ENCODE measurements around the gene C1QTNF6.

C1QTNF6 gene

GRCh38 chr22:37146507-37147180 is 41.4 kb downstream of the C1QTNF6 start:
- FAIRE-seq = no peak

GRCh38 chr22:37146051-37146385 is 42.0 kb downstream of the C1QTNF6 start:
- FAIRE-seq = no peak

More at GRCh38 chr22:37146507-37147180, 41.4 kb downstream of the C1QTNF6 start:
- DNase-seq (ENCODE audit: insufficient read length, low spot score) = no peak

GRCh38 chr22:37145180-37146050 is 42.6 kb downstream of the C1QTNF6 start:
- FAIRE-seq (no peak), DNase-seq (ENCODE audit: insufficient read length, low spot score) (no peak)

More at GRCh38 chr22:37146051-37146385, 42.0 kb downstream of the C1QTNF6 start:
- no peak for DNase-seq (ENCODE audit: insufficient read length, low spot score)

GRCh38 chr22:37144180-37144554 is 43.9 kb downstream of the C1QTNF6 start:
- DNase-seq (ENCODE audit: insufficient read length, low spot score) = no peak
- no peak for FAIRE-seq

- FAIRE-seq = no peak
Observed at GRCh38 chr22:37141971-37142370, 46.1 kb downstream of the C1QTNF6 start.

GRCh38 chr22:37141476-37141875 is 46.6 kb downstream of the C1QTNF6 start:
- no peak for FAIRE-seq
- no peak for DNase-seq (ENCODE audit: insufficient read length, low spot score)

More at GRCh38 chr22:37141971-37142370, 46.1 kb downstream of the C1QTNF6 start:
- no peak for DNase-seq (ENCODE audit: insufficient read length, low spot score)

- no peak for DNase-seq (ENCODE audit: insufficient read length, low spot score)
- FAIRE-seq = no peak
Observed at GRCh38 chr22:37140686-37141323, 47.2 kb downstream of the C1QTNF6 start.

- no peak for DNase-seq (ENCODE audit: insufficient read length, low spot score)
- no peak for FAIRE-seq
Observed at GRCh38 chr22:37139762-37140161, 48.3 kb downstream of the C1QTNF6 start.

- FAIRE-seq (no peak), DNase-seq (ENCODE audit: insufficient read length, low spot score) (no peak)
Observed at GRCh38 chr22:37138849-37139561, 49.0 kb downstream of the C1QTNF6 start.

- FAIRE-seq = no peak
- DNase-seq (ENCODE audit: insufficient read length, low spot score) = no peak
Observed at GRCh38 chr22:37137903-37138665, 50.0 kb downstream of the C1QTNF6 start.

- DNase-seq (ENCODE audit: insufficient read length, low spot score) = no peak
- FAIRE-seq = no peak
Observed at GRCh38 chr22:37137131-37137530, 50.9 kb downstream of the C1QTNF6 start.

GRCh38 chr22:37135023-37135422 is 53.0 kb downstream of the C1QTNF6 start:
- DNase-seq (ENCODE audit: insufficient read length, low spot score) = no peak
- FAIRE-seq = no peak

- FAIRE-seq = no peak
- no peak for DNase-seq (ENCODE audit: insufficient read length, low spot score)
Observed at GRCh38 chr22:37133304-37134018, 54.6 kb downstream of the C1QTNF6 start.

GRCh38 chr22:37132773-37133172 is 55.3 kb downstream of the C1QTNF6 start:
- FAIRE-seq (no peak), DNase-seq (ENCODE audit: insufficient read length, low spot score) (no peak)
